Gastrocnemius medialis (tissue), 4 donors: ENCODE results near the gene NEO1. TPM values are rescaled to one million over a fixed set of nuclear protein-coding genes. Genes with fewer than 3 reads are reported as not detected.

Experiments used
- ATAC-seq, 2 donors: fragments of 150-250 bp; one replicate each; pipeline ENCODE4 v1.9.1; 2016
- DNase-seq, 2 donors: peaks; one replicate each; pipeline ENCODE4 v3.0.0-alpha.2; 2019
- H3K27ac ChIP-seq, 4 donors: fragments of 200-600 bp; sonication (generic); 1 replicate in 1 of 4; 2 replicates in 3 of 4; pipeline ENCODE4 v1.5.1; 2016 to 2018; ENCODE audit warnings: mild to moderate bottlenecking in 2 of 4, moderate library complexity in 1 of 4
- H3K27me3 ChIP-seq, 3 donors: fragments of 200-600 bp; sonication (generic) in 2 of 3; 1 replicate in 1 of 3; 2 replicates in 2 of 3; pipeline versions ENCODE4 v1.5.1 to v1.6.0; 2016 to 2019; ENCODE audit warnings: mild to moderate bottlenecking in 1 of 3, moderate library complexity in 1 of 3
- H3K36me3 ChIP-seq, 2 donors: fragments of 200-600 bp; sonication (generic) in 1 of 2; one replicate each; pipeline ENCODE4 v1.5.1; 2017 to 2018
- H3K4me1 ChIP-seq, 2 donors: fragments of 200-600 bp; sonication (generic) in 1 of 2; one replicate each; pipeline ENCODE4 v1.5.1; 2016 to 2017; ENCODE audit warnings: mild to moderate bottlenecking in 2 of 2
- H3K4me3 ChIP-seq, 4 donors: fragments of 200-600 bp; sonication (generic) in 3 of 4; 1 replicate in 1 of 4; 2 replicates in 3 of 4; pipeline ENCODE4 v1.5.1; 2016 to 2019; ENCODE audit warnings: mild to moderate bottlenecking in 2 of 4
- H3K9me3 ChIP-seq, 3 donors: fragments of 200-600 bp; sonication (generic) in 2 of 3; 1 replicate in 1 of 3; 2 replicates in 2 of 3; pipeline ENCODE4 v1.5.1; 2016 to 2019
- POLR2A ChIP-seq, 2 donors: fragments of 450-650 bp; IDR thresholded peaks; one replicate each; pipeline ENCODE4 v1.6.1; 2017; ENCODE audit warnings: antibody characterized with exemption in 2 of 2, mild to moderate bottlenecking in 2 of 2, moderate library complexity in 2 of 2
- in situ Hi-C, 4 donors: fragments of 200-750 bp; cut with MboI; loops; one replicate each; pipeline versions ENCODE4 v1.15.0 to v1.8.0; 2017; ENCODE audit warnings: low sequenced_read_pairs in 4 of 4
- intact Hi-C: fragments of 100-400 bp; cut with DNase I; formaldehyde crosslinking; loops from one replicate; pipeline ENCODE4 v1.15.1; 2023; ENCODE audit warnings: low total_unique reads
- total RNA-seq, 4 donors: library from RNA; depleted of rRNA; stranded (reverse); fragments of >200 nt; gene quantifications; one replicate each; pipeline versions ENCODE4 v1.1.0 to v1.2.3, GENCODE V29; 2016
- TF ChIP-seq, protein P1 (sequence below), 5 experiments: fragments of 450-650 bp in 3 of 5; fragments of 200-600 bp in 2 of 5; sonication (generic) in 2 of 5; IDR thresholded peaks in 4 of 5; conservative IDR thresholded peaks in 1 of 5; 1 replicate in 4 of 5; 2 replicates in 1 of 5; pipeline ENCODE4 v1.5.1; 2016 to 2019; ENCODE audit warnings: antibody characterized with exemption in 5 of 5, mild to moderate bottlenecking in 3 of 5, moderate library complexity in 3 of 5

The NEO1 gene
- total RNA-seq, 4 donors from 2014 or later = 13.8 to 32.0 (median 20.3) TPM

DNA sequence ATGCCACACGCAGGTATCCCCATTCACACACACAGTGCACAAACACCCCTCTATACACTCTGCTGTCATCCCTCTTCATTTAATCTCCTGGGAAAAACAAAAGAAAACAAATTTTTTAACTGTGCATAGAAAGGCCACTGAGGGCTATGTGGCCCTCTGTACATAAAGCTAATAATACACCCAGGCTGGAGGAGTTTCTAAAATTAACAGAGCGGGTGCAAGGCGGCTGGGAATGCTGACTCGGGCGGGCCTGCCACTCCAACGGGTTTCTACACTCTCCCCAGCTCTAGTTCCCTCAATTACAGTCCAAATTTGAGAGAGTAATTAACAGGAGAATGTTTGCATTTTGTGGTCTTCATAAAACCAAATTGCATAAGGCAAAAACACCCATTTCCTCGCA lies 293.4 kb downstream of the NEO1 start:
- H3K4me1 ChIP-seq = no peaks in the 10 kb centered on the region
- H3K36me3 ChIP-seq = no peaks in the 10 kb centered on the region
- in situ Hi-C loops = no loop called here
- no peak for ATAC-seq
- intact Hi-C loops = no loop called here
- H3K9me3 ChIP-seq = no peaks in the 10 kb centered on the region
- H3K4me3 ChIP-seq = no peak overlapping the region
- no peak for DNase-seq
- no peak overlapping the region for H3K27ac ChIP-seq
- TF ChIP-seq, protein P1, sequence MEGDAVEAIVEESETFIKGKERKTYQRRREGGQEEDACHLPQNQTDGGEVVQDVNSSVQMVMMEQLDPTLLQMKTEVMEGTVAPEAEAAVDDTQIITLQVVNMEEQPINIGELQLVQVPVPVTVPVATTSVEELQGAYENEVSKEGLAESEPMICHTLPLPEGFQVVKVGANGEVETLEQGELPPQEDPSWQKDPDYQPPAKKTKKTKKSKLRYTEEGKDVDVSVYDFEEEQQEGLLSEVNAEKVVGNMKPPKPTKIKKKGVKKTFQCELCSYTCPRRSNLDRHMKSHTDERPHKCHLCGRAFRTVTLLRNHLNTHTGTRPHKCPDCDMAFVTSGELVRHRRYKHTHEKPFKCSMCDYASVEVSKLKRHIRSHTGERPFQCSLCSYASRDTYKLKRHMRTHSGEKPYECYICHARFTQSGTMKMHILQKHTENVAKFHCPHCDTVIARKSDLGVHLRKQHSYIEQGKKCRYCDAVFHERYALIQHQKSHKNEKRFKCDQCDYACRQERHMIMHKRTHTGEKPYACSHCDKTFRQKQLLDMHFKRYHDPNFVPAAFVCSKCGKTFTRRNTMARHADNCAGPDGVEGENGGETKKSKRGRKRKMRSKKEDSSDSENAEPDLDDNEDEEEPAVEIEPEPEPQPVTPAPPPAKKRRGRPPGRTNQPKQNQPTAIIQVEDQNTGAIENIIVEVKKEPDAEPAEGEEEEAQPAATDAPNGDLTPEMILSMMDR (IDR thresholded peaks at IDR 0.05 in 4 of 5, conservative IDR thresholded peaks at IDR 0.05 in 1 of 5) = no peak
- no peak for TF ChIP-seq POLR2A (IDR thresholded peaks at IDR 0.05)
- peaks cover 0 to 2% (median 0%) of the 10 kb centered on the region in 3 donors for H3K27me3 ChIP-seq

DNA sequence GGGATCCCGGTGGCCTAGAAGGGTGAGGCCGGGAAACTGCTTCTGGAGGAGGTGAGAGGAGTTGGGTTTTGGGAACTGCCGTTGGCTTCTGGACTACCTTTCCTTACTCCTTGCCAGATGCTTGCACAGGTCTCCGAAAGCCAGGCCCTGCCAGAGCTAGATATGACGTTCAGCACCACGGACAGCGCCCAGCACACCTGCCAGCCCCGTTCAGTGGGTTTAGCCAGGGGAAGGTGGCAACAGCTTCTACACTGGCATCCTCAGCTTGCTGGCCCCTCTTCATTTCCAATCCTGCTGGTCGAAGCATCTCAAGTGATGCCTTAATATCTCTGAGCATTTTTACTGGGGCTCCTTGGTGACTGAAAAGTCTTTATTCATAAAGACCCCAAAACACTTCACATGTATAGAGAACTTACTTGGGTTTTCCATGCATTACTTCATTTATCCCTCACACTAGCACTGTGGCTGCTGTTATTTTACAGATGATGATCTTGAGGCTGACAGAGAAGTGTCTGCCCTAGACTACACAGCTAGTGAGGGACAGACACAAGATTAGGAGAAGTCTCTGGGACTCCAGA lies 294.6 kb downstream of the NEO1 start:
- H3K4me3 ChIP-seq = no peak overlapping the region
- intact Hi-C loops (no loop called here), in situ Hi-C loops (no loop called here)
- H3K36me3 ChIP-seq = no peaks in the 10 kb centered on the region
- no peaks in the 10 kb centered on the region for H3K4me1 ChIP-seq
- DNase-seq = no peak
- H3K9me3 ChIP-seq = no peaks in the 10 kb centered on the region
- ATAC-seq = no peak
- H3K27me3 ChIP-seq = no peaks in the 10 kb centered on the region
- H3K27ac ChIP-seq = no peak overlapping the region
- no peak for TF ChIP-seq POLR2A (IDR thresholded peaks at IDR 0.05)
- TF ChIP-seq, protein P1 (IDR thresholded peaks at IDR 0.05 in 4 of 5, conservative IDR thresholded peaks at IDR 0.05 in 1 of 5) = no peak

DNA sequence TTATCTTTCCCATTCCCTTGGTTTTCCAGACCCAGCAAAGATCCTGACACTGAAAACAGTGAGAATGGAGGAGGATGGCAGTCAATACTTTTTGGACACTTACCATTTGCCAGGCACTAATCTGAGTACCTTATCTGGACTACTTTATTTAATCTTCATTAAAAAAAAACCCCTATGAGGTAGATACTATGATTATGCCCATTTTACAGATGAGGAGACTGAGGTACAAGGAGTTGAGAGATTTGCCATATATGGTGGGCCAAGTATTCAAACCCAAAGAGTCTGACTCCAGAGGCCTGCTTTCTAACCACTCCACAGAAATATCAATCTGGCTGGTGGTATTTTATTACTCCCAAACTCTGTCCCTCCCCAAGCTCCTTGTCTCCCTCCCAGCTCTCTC lies 296.9 kb downstream of the NEO1 start:
- no peaks in the 10 kb centered on the region for H3K36me3 ChIP-seq
- intact Hi-C loops = no loop called here
- no peak for ATAC-seq
- H3K4me1 ChIP-seq = no peaks in the 10 kb centered on the region
- H3K4me3 ChIP-seq = no peak overlapping the region
- no peak overlapping the region for H3K27ac ChIP-seq
- no peak for TF ChIP-seq POLR2A (IDR thresholded peaks at IDR 0.05)
- TF ChIP-seq, protein P1 (IDR thresholded peaks at IDR 0.05 in 4 of 5, conservative IDR thresholded peaks at IDR 0.05 in 1 of 5) = no peak
- peaks cover 0 to 5% (median 0%) of the 10 kb centered on the region in 3 donors for H3K27me3 ChIP-seq
- in situ Hi-C loops = no loop called here
- H3K9me3 ChIP-seq = no peaks in the 10 kb centered on the region
- no peak for DNase-seq

DNA sequence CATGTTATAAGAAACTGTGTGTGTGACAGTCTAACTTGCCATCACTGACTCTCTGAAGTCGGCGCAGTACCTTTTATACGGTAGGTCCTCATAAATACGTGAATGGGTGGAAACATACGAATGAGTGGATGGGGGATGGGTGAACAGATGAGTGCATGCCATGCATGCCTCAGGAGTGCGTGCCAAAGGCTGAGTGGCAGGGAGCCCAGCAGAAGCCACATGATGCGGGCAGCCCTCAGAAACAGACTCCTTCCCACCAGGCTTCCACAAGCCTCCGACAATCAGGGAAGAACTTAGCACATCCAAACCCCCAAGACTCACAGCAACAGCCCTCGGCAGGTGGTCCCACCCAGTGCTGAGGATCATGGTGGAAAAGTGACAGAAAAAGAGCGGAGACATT lies 299.8 kb downstream of the NEO1 start:
- no peaks in the 10 kb centered on the region for H3K9me3 ChIP-seq
- DNase-seq (no peak), ATAC-seq (no peak)
- no peaks in the 10 kb centered on the region for H3K4me1 ChIP-seq
- H3K27me3 ChIP-seq = peaks cover 0 to 5% (median 0%) of the 10 kb centered on the region in 3 donors
- H3K27ac ChIP-seq = no peak overlapping the region
- no peak overlapping the region for H3K4me3 ChIP-seq
- intact Hi-C loops (no loop called here), in situ Hi-C loops (no loop called here)
- TF ChIP-seq POLR2A (IDR thresholded peaks at IDR 0.05) = no peak
- H3K36me3 ChIP-seq = no peaks in the 10 kb centered on the region

DNA sequence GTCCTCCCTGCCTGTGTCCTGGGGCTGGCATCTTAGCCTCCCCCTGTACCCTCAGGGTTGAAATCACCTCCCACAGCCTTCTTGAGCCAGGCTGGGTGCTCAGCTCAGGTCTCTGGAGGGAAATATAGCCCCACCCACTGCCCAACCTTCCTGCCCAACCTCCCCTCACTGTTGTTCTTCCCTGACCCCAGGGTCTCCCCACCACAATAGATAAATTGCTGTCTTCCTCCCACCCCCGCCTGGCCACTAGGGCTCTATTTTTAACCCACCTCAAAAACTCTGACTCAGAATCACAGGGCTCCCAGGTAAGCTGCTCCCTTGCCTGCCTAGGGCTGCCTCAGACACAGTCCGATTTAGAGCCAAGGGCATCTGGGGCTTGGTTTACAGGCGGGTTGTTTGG lies 301.5 kb downstream of the NEO1 start:
- in situ Hi-C loops = no loop called here
- no peaks in the 10 kb centered on the region for H3K36me3 ChIP-seq
- H3K27me3 ChIP-seq = peaks cover 0 to 5% (median 5%) of the 10 kb centered on the region in 3 donors
- H3K9me3 ChIP-seq = no peaks in the 10 kb centered on the region
- no peak overlapping the region for H3K27ac ChIP-seq
- no peaks in the 10 kb centered on the region for H3K4me1 ChIP-seq
- no peak for ATAC-seq
- H3K4me3 ChIP-seq = no peak overlapping the region
- no peak for DNase-seq
- TF ChIP-seq POLR2A (IDR thresholded peaks at IDR 0.05) = no peak
- TF ChIP-seq, protein P1 (IDR thresholded peaks at IDR 0.05 in 4 of 5, conservative IDR thresholded peaks at IDR 0.05 in 1 of 5) = no peak
- intact Hi-C loops = no loop called here
